HCT116 (cell line): Measurements from ENCODE around the gene CBX5. TPM values are rescaled to one million over a fixed set of nuclear protein-coding genes. Genes with fewer than 3 reads are reported as not detected.

ENCODE experiments used
- ATAC-seq: fragments of 200-7000 bp; cut with Tn5 transposase; 2 replicates; pipeline ENCODE4 v1.9.1; 2020; ENCODE audit warnings: mild to moderate bottlenecking, moderate library complexity
- BruUV-seq: library from RNA; stranded (reverse); fragments of 400-500 nt; replicated peaks from 2 replicates; lab custom pipeline; 2021; lab: Mats Ljungman, UMichigan
- CTCF ChIA-PET: fragments of 300-600 bp; sonication (Branson Sonifier 250); formaldehyde crosslinking; loops from one replicate; lab custom pipeline; 2021; ENCODE audit warnings: antibody characterized with exemption; lab: Charles Lee
- POLR2A ChIA-PET: fragments of 300-600, 350-600 bp; sonication (Branson Sonifier 250); formaldehyde crosslinking; loops from one replicate; lab custom pipeline; 2021; ENCODE audit warnings: antibody characterized with exemption; lab: Charles Lee
- RAD21 ChIA-PET, 2 experiments: fragments of 300-600 bp; sonication (Branson Sonifier 250); formaldehyde crosslinking; loops; one replicate each; lab custom pipeline; 2023; ENCODE audit warnings: low total read pairs in 2 of 2; ENCODE audit not compliant: uncharacterized antibody in 2 of 2, unreplicated experiment in 2 of 2, low non-redundant PET in 1 of 2; lab: Charles Lee
- DNase-seq: peaks from one replicate; pipeline ENCODE4 v3.0.0-alpha.2; 2010; ENCODE audit warnings: low read depth, low spot score
- H2AFZ ChIP-seq: fragments of 200-600 bp; shearing (Covaris generic), sonication (generic); 2 replicates; pipeline ENCODE4 v1.6.1; 2017; ENCODE audit warnings: low read depth, mixed run types, mixed read lengths, antibody characterized with exemption, low read length; ENCODE audit not compliant: poor library complexity, severe bottlenecking
- H3K27ac ChIP-seq: 2 replicates; pipeline ENCODE4 v1.5.1; 2012; ENCODE audit warnings: low read depth, low read length
- H3K27me3 ChIP-seq: fragments of 200-600 bp; sonication (generic); 2 replicates; pipeline ENCODE4 v1.6.1; 2016; ENCODE audit warnings: mixed run types, low read length, mixed read lengths; ENCODE audit not compliant: insufficient read depth
- H3K36me3 ChIP-seq, 2 experiments: fragments of 200-500 bp in 1 of 2; fragments of 200-600 bp in 1 of 2; sonication (Bioruptor generic) in 1 of 2; sonication (generic) in 1 of 2; 2 replicates each; pipeline versions ENCODE4 v1.5.1 to v1.6.1; 2014 to 2016; ENCODE audit warnings: low read length in 2 of 2, inconsistent platforms in 1 of 2, mixed read lengths in 1 of 2, mixed run types in 1 of 2; ENCODE audit not compliant: insufficient read depth in 2 of 2, control insufficient read depth in 1 of 2
- H3K4me1 ChIP-seq, 2 experiments: fragments of 200-600 bp in 1 of 2; sonication (generic) in 1 of 2; 2 replicates each; pipeline versions ENCODE4 v1.5.1 to v1.6.1; 2012 to 2017; ENCODE audit warnings: low read length in 2 of 2, inconsistent platforms in 1 of 2, mild to moderate bottlenecking in 1 of 2, mixed read lengths in 1 of 2, mixed run types in 1 of 2, moderate library complexity in 1 of 2; ENCODE audit not compliant: insufficient read depth in 2 of 2, control insufficient read depth in 1 of 2
- H3K4me2 ChIP-seq: fragments of 200-600 bp; sonication (generic); 2 replicates; pipeline ENCODE4 v1.6.1; 2017; ENCODE audit warnings: mixed run types, low read length, mixed read lengths
- H3K4me3 ChIP-seq, 2 experiments: fragments of 200-600 bp in 1 of 2; sonication (generic) in 1 of 2; replicated peaks in 1 of 2; 2 replicates each; pipeline ENCODE4 v1.5.1; 2011 to 2016; ENCODE audit warnings: low read length in 2 of 2, control low read depth in 1 of 2, low read depth in 1 of 2, mild to moderate bottlenecking in 1 of 2, mixed read lengths in 1 of 2, mixed run types in 1 of 2
- H3K79me2 ChIP-seq: fragments of 200-600 bp; sonication (generic); 2 replicates; pipeline ENCODE4 v1.6.1; 2017; ENCODE audit warnings: mild to moderate bottlenecking, mixed run types, low read length, moderate library complexity, mixed read lengths; ENCODE audit not compliant: insufficient read depth
- H3K9ac ChIP-seq: fragments of 200-600 bp; sonication (generic); 2 replicates; pipeline ENCODE4 v1.6.1; 2016; ENCODE audit warnings: low read length, mixed read lengths
- H3K9me2 ChIP-seq: fragments of 200-600 bp; sonication (generic), shearing (Covaris generic); 2 replicates; pipeline ENCODE4 v1.6.1; 2017; ENCODE audit warnings: mixed run types, mild to moderate bottlenecking, moderate library complexity; ENCODE audit not compliant: insufficient read depth
- H3K9me3 ChIP-seq, 2 experiments: fragments of 200-500 bp in 1 of 2; fragments of 200-600 bp in 1 of 2; sonication (Bioruptor generic) in 1 of 2; sonication (generic) in 1 of 2; 2 replicates each; pipeline ENCODE4 v1.6.1; 2014 to 2017; ENCODE audit warnings: low read length in 2 of 2, mixed read lengths in 2 of 2, inconsistent platforms in 1 of 2, low read depth in 1 of 2, mild to moderate bottlenecking in 1 of 2, mixed run types in 1 of 2, moderate library complexity in 1 of 2; ENCODE audit not compliant: control insufficient read depth in 1 of 2, insufficient read depth in 1 of 2
- H4K20me1 ChIP-seq: fragments of 200-600 bp; sonication (generic), shearing (Covaris generic); 2 replicates; pipeline ENCODE4 v1.6.1; 2017; ENCODE audit warnings: mixed run types, mild to moderate bottlenecking, moderate library complexity; ENCODE audit not compliant: insufficient read depth
- CEBPB ChIP-seq: IDR thresholded peaks from 2 replicates; pipeline ENCODE4 v1.6.1; 2012; ENCODE audit warnings: low read depth
- ELF1 ChIP-seq: IDR thresholded peaks from 2 replicates; pipeline ENCODE4 v1.6.1; 2012; ENCODE audit warnings: low read depth, borderline replicate concordance
- EZH2 ChIP-seq: fragments of 200-600 bp; sonication (generic); IDR thresholded peaks from 2 replicates; pipeline ENCODE4 v1.6.1; 2017; ENCODE audit warnings: antibody characterized with exemption, mixed run types
- FOSL1 ChIP-seq: IDR thresholded peaks from 2 replicates; pipeline ENCODE4 v1.6.1; 2012; ENCODE audit warnings: low read depth
- JUND ChIP-seq: IDR thresholded peaks from 2 replicates; pipeline ENCODE4 v1.6.1; 2012
- POLR2A ChIP-seq: IDR thresholded peaks from 2 replicates; pipeline ENCODE4 v1.7.0; 2011; ENCODE audit warnings: borderline replicate concordance; ENCODE audit not compliant: insufficient read depth, insufficient read length; ENCODE audit errors: extremely low read depth
- POLR2AphosphoS5 ChIP-seq: IDR thresholded peaks from 2 replicates; pipeline ENCODE4 v1.6.1; 2011; ENCODE audit warnings: mild to moderate bottlenecking, low read depth, low read length, moderate library complexity
- RAD21 ChIP-seq: IDR thresholded peaks from 2 replicates; pipeline ENCODE4 v1.6.1; 2012; ENCODE audit warnings: low read depth, mild to moderate bottlenecking
- SP1 ChIP-seq: IDR thresholded peaks from 2 replicates; pipeline ENCODE4 v1.6.1; 2012; ENCODE audit warnings: low read depth
- YY1 ChIP-seq: IDR thresholded peaks from 2 replicates; pipeline ENCODE4 v1.6.1; 2011; ENCODE audit warnings: low read length, low read depth, moderate library complexity, mild to moderate bottlenecking; ENCODE audit not compliant: insufficient replicate concordance; ENCODE audit errors: extremely low read depth
- ZNF274 ChIP-seq: fragments of 200-500 bp; sonication (Bioruptor generic); IDR thresholded peaks from 2 replicates; pipeline ENCODE4 v1.6.1; 2014; ENCODE audit warnings: mild to moderate bottlenecking, low read depth, low read length, inconsistent platforms
- intact Hi-C: fragments of 100-400 bp; cut with micrococcal nuclease; formaldehyde crosslinking; loops from 2 replicates; pipeline ENCODE4 v1.10.0; 2022
- total RNA-seq: library from RNA; stranded (reverse); gene quantifications from one replicate; pipeline ENCODE4 v1.2.1, GENCODE V29; 2021; ENCODE audit not compliant: unreplicated experiment
- TF ChIP-seq, protein P1 (sequence below): IDR thresholded peaks from 2 replicates; pipeline ENCODE4 v1.6.1; 2011; ENCODE audit warnings: mild to moderate bottlenecking, low read length, moderate library complexity; ENCODE audit not compliant: insufficient replicate concordance; ENCODE audit errors: extremely low read depth
- TF ChIP-seq, protein P2 (sequence below): IDR thresholded peaks from 2 replicates; pipeline ENCODE4 v1.6.1; 2012
- TF ChIP-seq, protein P3 (sequence below): IDR thresholded peaks from 2 replicates; pipeline ENCODE4 v1.6.1; 2012; ENCODE audit warnings: low read depth

CBX5 gene
- total RNA-seq, 1 experiment from 2014 or later: 72.3 TPM

DNA sequence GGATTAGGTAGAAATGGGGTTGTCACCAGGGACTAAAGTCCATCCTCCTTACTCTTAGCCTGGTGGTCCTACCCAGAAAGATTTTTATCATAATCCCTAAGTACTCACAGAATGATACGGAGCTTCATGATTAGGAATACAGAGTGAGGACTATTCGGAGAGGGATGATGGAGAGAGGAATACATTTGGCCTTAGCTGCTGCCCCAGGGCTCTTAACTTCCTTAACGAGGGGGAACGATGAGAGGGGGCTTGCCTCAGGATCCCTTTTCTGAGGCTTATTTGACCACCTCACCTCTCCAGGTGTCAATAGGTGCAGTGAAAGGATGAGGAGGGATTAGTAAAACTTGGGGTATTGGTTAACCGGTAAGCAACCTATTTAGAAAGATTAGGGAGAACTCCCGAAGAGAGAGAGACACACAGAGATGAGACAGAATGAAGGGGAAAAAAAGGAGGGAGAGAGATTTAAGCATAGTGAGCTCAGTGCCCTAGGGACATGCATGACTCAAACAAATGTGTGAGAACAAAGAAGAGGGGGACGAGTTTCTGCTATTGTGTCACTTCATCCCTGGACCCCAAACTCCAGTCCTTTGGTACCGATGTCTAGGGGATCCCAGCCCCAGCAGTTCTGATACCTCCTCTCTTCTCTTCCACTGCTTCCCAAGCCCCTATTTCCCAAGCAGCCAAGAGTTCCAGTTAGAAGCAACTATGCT, 19.7 kb upstream of the CBX5 start:
- H3K9ac ChIP-seq: no peak overlapping the region
- RAD21 ChIA-PET: no interaction called here
- H3K4me3 ChIP-seq: no peak overlapping the region

More for the DNA sequence above, 19.7 kb upstream of the CBX5 start:
- Histone ChIP-seq H3K27me3 (peaks cover 12% of the 10 kb centered on the region; the same call in 1 of the 2 replicates), H3K27ac (no peak overlapping the region), H3K36me3 (no peaks in the 10 kb centered on the region), H3K79me2 (no peaks in the 10 kb centered on the region), H3K4me1 (peaks cover 30 to 33% of the 10 kb centered on the region in 2 experiments), H3K4me2 (peak overlapping the region; percentile 87), H4K20me1 (no peaks in the 10 kb centered on the region), H2AFZ (no peak overlapping the region), H3K9me2 (no peaks in the 10 kb centered on the region), H3K9me3 (no peaks in the 10 kb centered on the region)
- ATAC-seq (no peak), DNase-seq (no peak)
- intact Hi-C loops: no loop called here
- CTCF ChIA-PET: interaction anchor here (1.1 to 3.2 kb wide), 2 partner anchors 25 to 36 kb away, joined by 6 to 20 read pairs; partner anchors contain the start of gene COPZ1
- no TSS peak for BruUV-seq
- no peak for TF ChIP-seq POLR2A
- no peak for TF ChIP-seq ZNF274
- TF ChIP-seq, protein P1, sequence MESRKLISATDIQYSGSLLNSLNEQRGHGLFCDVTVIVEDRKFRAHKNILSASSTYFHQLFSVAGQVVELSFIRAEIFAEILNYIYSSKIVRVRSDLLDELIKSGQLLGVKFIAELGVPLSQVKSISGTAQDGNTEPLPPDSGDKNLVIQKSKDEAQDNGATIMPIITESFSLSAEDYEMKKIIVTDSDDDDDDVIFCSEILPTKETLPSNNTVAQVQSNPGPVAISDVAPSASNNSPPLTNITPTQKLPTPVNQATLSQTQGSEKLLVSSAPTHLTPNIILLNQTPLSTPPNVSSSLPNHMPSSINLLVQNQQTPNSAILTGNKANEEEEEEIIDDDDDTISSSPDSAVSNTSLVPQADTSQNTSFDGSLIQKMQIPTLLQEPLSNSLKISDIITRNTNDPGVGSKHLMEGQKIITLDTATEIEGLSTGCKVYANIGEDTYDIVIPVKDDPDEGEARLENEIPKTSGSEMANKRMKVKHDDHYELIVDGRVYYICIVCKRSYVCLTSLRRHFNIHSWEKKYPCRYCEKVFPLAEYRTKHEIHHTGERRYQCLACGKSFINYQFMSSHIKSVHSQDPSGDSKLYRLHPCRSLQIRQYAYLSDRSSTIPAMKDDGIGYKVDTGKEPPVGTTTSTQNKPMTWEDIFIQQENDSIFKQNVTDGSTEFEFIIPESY: no peak
- TF ChIP-seq SP1: no peak
- TF ChIP-seq ELF1: no peak
- no peak for TF ChIP-seq CEBPB
- no peak for TF ChIP-seq YY1
- no peak for TF ChIP-seq RAD21
- TF ChIP-seq, protein P2, sequence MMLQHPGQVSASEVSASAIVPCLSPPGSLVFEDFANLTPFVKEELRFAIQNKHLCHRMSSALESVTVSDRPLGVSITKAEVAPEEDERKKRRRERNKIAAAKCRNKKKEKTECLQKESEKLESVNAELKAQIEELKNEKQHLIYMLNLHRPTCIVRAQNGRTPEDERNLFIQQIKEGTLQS: no peak
- no peak for TF ChIP-seq EZH2
- TF ChIP-seq FOSL1: no peak
- TF ChIP-seq JUND: no peak
- TF ChIP-seq POLR2AphosphoS5: no peak
- TF ChIP-seq, protein P3, sequence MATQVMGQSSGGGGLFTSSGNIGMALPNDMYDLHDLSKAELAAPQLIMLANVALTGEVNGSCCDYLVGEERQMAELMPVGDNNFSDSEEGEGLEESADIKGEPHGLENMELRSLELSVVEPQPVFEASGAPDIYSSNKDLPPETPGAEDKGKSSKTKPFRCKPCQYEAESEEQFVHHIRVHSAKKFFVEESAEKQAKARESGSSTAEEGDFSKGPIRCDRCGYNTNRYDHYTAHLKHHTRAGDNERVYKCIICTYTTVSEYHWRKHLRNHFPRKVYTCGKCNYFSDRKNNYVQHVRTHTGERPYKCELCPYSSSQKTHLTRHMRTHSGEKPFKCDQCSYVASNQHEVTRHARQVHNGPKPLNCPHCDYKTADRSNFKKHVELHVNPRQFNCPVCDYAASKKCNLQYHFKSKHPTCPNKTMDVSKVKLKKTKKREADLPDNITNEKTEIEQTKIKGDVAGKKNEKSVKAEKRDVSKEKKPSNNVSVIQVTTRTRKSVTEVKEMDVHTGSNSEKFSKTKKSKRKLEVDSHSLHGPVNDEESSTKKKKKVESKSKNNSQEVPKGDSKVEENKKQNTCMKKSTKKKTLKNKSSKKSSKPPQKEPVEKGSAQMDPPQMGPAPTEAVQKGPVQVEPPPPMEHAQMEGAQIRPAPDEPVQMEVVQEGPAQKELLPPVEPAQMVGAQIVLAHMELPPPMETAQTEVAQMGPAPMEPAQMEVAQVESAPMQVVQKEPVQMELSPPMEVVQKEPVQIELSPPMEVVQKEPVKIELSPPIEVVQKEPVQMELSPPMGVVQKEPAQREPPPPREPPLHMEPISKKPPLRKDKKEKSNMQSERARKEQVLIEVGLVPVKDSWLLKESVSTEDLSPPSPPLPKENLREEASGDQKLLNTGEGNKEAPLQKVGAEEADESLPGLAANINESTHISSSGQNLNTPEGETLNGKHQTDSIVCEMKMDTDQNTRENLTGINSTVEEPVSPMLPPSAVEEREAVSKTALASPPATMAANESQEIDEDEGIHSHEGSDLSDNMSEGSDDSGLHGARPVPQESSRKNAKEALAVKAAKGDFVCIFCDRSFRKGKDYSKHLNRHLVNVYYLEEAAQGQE: no peak
- POLR2A ChIA-PET: interaction anchor here (1.0 to 1.7 kb wide), 5 partner anchors 11 to 26 kb away, joined by 4 to 5 read pairs (median 4); partner anchors contain the start of genes CBX5, COPZ1 and HNRNPA1
